ENCODE data around the gene OR13D1. TPM values are rescaled to one million over a fixed set of nuclear protein-coding genes. Genes with fewer than 3 reads are reported as not detected.
"Not testable (repeated sequence)": the region's sequence is repeated elsewhere in the genome, so short reads cannot be mapped to it uniquely, and the experiment has no call there.

Gene OR13D1
- total and polyA plus RNA-seq, 3 donors from 2014 or later, result 0.56 TPM; not detected in 2

DNA sequence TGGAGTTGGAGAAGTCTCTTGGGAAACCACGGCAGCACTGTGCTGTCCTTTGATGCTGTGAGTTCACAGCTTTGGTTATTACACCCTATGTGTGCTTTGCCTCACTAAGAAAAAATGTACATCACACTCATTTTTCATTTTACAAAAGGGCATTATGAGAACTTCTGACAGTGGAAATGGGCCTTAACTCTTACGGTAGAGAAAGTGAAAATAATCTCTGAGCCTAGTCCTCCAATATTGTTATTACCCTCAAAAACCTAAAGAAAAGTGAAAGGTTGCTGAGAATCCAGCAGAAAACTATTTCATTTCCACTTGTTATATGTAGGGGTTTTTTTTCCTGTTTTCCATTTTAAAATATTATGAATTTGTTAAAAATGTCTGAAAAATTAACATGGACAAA, 8.2 kb upstream of the OR13D1 start:
- WGBS, 2 donors, result 60 to 64% methylated on average over 2 of the region's 2 CpGs
- H3K9me3 ChIP-seq, result no peaks in the 10 kb centered on the region
- intact Hi-C loops (cut with DNase I; ENCODE audit: low total_unique reads), result no loop called here
- no peaks in the 10 kb centered on the region for H3K4me1 ChIP-seq
- H3K27me3 ChIP-seq, result no peaks in the 10 kb centered on the region
- no peaks in the 10 kb centered on the region for H3K36me3 ChIP-seq (ENCODE audit: low read depth, missing control alignments)
- no peak overlapping the region for H3K4me3 ChIP-seq
- H3K27ac ChIP-seq, result no peak overlapping the region
- no peak for DNase-seq
- TF ChIP-seq POLR2A (IDR thresholded peaks at IDR 0.05), result no peak
- TF ChIP-seq, protein P1, sequence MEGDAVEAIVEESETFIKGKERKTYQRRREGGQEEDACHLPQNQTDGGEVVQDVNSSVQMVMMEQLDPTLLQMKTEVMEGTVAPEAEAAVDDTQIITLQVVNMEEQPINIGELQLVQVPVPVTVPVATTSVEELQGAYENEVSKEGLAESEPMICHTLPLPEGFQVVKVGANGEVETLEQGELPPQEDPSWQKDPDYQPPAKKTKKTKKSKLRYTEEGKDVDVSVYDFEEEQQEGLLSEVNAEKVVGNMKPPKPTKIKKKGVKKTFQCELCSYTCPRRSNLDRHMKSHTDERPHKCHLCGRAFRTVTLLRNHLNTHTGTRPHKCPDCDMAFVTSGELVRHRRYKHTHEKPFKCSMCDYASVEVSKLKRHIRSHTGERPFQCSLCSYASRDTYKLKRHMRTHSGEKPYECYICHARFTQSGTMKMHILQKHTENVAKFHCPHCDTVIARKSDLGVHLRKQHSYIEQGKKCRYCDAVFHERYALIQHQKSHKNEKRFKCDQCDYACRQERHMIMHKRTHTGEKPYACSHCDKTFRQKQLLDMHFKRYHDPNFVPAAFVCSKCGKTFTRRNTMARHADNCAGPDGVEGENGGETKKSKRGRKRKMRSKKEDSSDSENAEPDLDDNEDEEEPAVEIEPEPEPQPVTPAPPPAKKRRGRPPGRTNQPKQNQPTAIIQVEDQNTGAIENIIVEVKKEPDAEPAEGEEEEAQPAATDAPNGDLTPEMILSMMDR (IDR thresholded peaks at IDR 0.05), result no peak

DNA sequence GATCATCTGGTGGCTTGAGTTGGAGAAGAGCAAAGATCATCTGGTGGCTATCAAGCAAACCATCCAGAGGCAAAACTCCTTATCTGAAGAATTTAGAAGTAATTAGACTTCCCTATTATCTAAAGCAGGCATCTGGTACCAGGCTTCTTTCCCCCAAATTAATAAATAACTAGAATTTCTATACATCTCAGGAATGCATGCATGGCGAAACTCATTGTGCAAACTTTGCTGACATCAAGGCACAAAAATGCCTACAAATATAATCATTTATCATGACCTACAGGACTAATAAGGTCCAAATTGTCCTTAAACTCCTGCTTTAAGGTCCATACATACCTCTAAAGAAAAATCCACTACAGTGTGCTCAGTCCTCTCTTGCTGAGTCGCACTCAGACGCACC, 6.0 kb downstream of the OR13D1 start:
- Histone ChIP-seq H3K4me1 (no peaks in the 10 kb centered on the region), H3K9me3 (no peaks in the 10 kb centered on the region), H3K4me3 (no peak overlapping the region), H3K27ac (no peak overlapping the region), H3K36me3 (ENCODE audit: low read depth, missing control alignments) (no peaks in the 10 kb centered on the region), H3K27me3 (no peaks in the 10 kb centered on the region)
- no peak for TF ChIP-seq POLR2A (IDR thresholded peaks at IDR 0.05)
- TF ChIP-seq, protein P1 (IDR thresholded peaks at IDR 0.05), result no peak
- DNase-seq, result no peak
- intact Hi-C loops (cut with DNase I; ENCODE audit: low total_unique reads), result no loop called here
- 92 to 95% methylated on average over 3 of the region's 3 CpGs for WGBS, 2 donors

DNA sequence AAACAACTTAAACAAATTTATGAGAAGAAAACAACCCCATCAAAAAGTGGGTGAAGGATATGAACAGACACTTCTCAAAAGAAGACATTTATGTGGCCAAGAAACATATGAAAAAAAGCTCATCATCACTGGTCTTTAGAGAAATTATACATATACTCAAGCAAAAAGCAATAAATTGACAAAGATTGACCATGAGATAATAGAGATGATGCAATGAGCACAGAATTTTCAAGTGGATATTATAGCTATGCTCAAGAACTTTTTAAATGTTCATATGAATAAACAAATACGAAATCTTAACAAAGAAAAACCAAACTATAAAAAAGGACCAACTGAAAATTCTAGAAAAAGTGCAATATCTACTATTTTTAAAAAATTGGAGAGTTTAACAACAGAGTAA, 14.4 kb downstream of the OR13D1 start:
- intact Hi-C loops (cut with DNase I; ENCODE audit: low total_unique reads); DNase-seq; H3K4me3 ChIP-seq; H3K27ac ChIP-seq; H3K9me3 ChIP-seq; H3K4me1 ChIP-seq; H3K27me3 ChIP-seq; H3K36me3 ChIP-seq (ENCODE audit: low read depth, missing control alignments): not testable (repeated sequence)
- 73 to 88% methylated on average over 1 of the region's 1 CpG for WGBS, 2 donors

DNA sequence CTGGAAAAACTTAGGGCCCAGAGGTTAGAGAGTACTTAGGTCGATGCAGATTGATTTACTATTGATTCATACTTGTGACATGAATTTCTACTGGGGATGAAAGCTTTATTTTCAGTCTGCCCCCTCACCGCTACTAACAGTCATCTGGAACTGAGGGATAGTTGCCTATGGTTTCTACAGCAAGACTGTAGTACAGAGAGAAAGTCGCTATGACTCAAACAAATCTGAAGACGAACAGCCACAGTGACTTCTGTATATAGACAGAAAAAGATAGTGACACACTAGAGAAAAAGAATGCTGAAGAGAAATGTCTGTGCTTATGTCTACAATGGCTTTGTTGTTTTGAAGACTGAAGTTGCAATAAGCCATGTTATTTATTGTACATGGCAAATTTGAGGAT, 17.3 kb downstream of the OR13D1 start:
- 81 to 85% methylated on average over 4 of the region's 4 CpGs for WGBS, 2 donors
- Histone ChIP-seq H3K9me3 (no peaks in the 10 kb centered on the region), H3K36me3 (ENCODE audit: low read depth, missing control alignments) (no peaks in the 10 kb centered on the region), H3K4me3 (no peak overlapping the region), H3K4me1 (no peaks in the 10 kb centered on the region), H3K27me3 (no peaks in the 10 kb centered on the region), H3K27ac (no peak overlapping the region)
- intact Hi-C loops (cut with DNase I; ENCODE audit: low total_unique reads), result no loop called here
- TF ChIP-seq, protein P1 (IDR thresholded peaks at IDR 0.05), result no peak
- no peak for TF ChIP-seq POLR2A (IDR thresholded peaks at IDR 0.05)
- DNase-seq, result no peak

DNA sequence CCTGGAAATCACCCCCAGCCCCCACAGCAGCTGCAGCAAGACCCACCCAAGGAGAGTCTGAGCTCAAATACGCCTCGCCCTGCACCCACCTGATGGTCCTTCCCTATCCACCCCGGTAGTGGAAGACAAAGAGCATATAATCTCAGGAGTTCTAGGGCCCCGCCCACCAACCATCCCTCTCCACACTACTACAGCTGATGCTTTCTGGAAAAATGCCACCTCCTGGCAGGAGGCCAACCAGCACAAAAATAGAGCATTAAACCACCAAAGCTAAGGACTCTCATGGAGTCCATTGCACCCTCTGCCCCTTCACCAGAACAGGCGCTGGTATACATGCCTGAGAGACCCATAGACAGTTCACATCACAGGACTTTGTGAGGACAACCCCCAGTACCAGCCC, 30.7 kb downstream of the OR13D1 start:
- no peaks in the 10 kb centered on the region for H3K27me3 ChIP-seq
- peaks cover 4% of the 10 kb centered on the region for H3K4me1 ChIP-seq
- WGBS, 2 donors, result 87 to 100% methylated on average over 3 to 5 of the region's 5 CpGs
- DNase-seq, result no peak
- no peaks in the 10 kb centered on the region for H3K9me3 ChIP-seq
- TF ChIP-seq POLR2A (IDR thresholded peaks at IDR 0.05), result no peak
- TF ChIP-seq, protein P1 (IDR thresholded peaks at IDR 0.05), result no peak
- H3K36me3 ChIP-seq (ENCODE audit: low read depth, missing control alignments), result no peaks in the 10 kb centered on the region
- intact Hi-C loops (cut with DNase I; ENCODE audit: low total_unique reads), result no loop called here
- H3K4me3 ChIP-seq, result no peak overlapping the region
- H3K27ac ChIP-seq, result no peak overlapping the region
